Measurements from ENCODE around the gene RSPH6A.

DNA sequence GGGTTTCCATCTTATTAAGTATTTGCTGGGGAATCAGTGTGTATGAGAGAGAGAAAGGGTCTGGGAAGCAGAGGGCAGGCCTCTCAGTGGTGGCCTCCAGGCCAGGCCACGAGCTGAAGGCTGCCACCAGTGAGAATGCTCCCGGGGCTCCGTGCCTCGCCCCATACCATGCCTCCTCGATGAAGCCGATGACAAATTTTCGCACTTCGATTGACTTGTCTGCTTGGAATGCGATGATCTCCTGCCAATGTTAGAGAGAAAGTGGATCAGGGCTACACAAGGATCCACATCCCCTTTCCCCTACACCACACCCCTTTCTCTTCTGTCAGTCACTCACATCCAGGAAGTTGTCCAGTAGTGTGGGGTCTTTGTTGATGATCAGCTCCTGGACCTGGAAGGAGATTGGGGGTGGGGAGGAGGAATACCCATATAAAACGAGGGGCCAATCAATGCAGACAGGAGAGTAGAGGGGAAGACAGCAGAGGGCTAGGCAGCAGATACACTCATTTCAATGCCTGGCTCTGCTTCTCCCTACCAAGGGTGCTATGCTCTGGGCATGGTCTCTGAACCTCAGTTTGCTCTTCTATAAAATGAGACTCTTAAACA is 37.1 kb upstream of the RSPH6A start:
- TF ChIP-seq CTCF (IDR thresholded peaks at IDR 0.05) (no peak), POLR2A (IDR thresholded peaks at IDR 0.05) (no peak)
